Germinal center (tissue), 1 donor: Measurements from ENCODE around the gene HDLBP.
"Not testable (repeated sequence)": the region's sequence is repeated elsewhere in the genome, so short reads cannot be mapped to it uniquely, and the experiment has no call there.

ENCODE experiments used
- DNase-seq: peaks from one replicate; pipeline ENCODE4 v3.0.0; 2012; ENCODE audit warnings: mixed read lengths, low spot score

Gene HDLBP

GRCh38 chr2:241213041-241213440, 102.4 kb downstream of the HDLBP start:
- no peak for DNase-seq

DNA sequence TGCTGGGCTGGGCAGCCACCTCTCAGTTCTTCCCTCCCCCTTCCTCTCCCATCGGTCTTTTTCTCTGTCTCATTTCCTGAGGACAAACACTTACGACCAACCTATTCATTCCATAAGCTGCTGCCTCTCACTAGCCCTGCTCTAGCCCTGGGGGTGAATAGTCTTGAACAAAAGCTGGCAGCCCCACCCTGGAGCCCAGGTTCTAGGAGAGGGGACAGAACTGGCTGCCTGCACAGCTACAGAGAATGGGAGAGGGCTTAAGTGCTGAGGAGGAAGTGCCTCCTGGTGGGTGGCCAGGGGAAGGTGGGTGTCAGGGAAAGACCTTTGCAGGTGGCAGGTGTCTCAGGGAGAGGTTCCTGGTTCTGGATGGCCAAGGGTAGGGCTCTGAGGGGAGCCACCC, 104.2 kb downstream of the HDLBP start:
- no peak for DNase-seq

DNA sequence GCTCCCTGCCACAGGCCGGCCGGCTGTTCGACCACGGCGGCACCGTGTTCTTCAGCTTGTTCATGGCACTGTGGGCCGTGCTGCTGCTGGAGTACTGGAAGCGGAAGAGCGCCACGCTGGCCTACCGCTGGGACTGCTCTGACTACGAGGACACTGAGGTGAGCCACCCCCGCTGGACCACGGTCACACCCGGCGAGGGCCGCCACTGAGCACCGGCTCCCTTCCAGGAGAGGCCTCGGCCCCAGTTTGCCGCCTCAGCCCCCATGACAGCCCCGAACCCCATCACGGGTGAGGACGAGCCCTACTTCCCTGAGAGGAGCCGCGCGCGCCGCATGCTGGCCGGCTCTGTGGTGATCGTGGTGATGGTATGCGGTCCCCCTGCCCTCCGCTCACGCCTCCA, 106.2 kb downstream of the HDLBP start:
- DNase-seq: no peak

- no peak for DNase-seq
Observed at GRCh38 chr2:241208058-241208457, 107.4 kb downstream of the HDLBP start.

GRCh38 chr2:241207641-241208040, 107.8 kb downstream of the HDLBP start:
- no peak for DNase-seq

DNA sequence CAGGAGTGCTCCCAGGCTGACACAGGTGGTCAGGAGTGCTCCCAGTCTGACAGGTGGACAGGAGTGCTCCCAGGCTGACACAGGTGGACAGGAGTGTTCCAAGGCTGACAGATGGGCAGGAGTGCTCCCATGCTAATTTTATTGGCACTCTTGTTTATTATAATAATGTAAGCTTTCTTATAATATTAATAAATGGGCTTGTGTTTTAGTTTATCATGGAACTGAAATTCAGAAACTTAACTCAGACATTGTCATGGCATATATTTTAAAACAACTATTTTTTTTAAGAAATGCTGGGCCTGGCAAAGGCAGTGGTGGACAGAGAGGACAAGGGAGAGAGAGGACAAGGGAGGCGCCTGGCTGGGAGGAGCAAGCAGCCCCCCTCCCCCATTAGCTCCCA, 108.3 kb downstream of the HDLBP start:
- no peak for DNase-seq

DNA sequence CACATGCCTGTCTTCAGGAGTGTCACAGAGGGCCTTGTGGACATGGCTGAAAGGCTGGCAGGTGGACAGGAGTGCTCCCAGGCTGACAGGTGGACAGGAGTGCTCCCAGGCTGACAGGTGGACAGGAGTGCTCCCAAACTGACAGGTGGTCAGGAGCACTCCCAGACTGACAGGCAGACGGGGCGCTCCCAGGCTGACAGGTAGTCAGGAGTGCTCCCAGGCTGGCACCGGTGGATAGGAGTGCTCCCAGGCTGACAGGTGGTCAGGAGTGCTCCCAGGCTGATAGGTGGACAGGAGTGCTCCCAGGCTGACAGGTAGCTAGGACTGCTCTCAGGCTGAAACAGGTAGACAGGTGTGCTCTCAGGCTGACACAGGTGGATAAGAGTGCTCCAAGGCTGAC, 110.4 kb downstream of the HDLBP start:
- DNase-seq: no peak

GRCh38 chr2:241204490-241204889, 111.0 kb downstream of the HDLBP start:
- no peak for DNase-seq

DNA sequence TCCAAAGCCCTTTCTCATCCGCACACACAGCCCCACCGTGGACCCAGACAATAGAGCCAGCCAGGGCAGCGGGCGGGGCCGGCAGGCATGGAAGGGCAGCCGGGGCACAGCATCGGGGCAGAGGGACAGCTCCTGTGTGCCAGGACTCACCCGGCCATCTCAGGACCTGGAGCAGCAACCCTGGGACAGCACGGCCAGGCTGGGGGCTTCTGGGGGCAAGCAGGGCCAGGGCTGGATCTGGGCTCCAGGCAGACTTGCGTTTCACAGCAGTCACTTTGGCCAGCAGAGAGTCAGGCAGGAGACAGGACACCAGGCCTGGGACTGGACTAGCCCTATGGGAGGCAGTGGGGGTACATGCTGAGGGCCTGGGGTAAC, 111.5 kb downstream of the HDLBP start:
- no peak for DNase-seq

DNA sequence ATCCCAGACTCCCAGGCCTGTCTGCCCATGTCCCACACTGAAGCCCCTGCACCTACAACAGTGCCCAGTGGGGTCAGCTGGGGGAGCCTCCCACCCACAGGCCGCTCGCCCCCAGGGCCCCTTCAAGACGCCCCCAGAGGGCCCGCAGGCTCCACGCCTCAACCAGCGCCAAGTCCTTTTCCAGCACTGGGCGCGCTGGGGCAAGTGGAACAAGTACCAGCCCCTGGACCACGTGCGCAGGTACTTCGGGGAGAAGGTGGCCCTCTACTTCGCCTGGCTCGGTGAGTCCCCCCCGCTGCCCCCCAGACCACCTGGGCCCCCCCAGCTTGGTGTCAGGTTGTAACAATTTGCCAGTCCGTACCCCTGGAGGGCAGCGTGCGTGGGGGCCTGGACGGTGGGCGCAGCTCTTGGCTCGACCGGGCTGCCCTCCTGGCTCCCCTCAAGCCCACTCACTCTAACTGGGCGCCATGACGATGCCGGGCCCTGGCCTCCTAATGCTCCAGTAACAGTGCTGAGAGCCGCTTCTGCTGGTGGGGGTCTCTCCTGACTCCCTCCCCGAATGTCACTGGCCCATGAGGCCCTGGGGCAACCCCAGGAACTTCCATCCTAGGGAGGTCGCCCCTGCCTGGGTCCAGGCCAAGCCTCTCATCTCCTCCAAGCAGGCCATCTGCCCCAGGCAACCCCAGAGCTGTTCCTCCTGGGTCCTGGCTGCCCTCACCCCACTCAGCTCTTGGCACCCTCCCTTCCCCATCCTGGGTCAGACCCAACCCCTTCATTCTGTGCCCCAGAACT, 112.1 kb downstream of the HDLBP start:
- no peak for DNase-seq

DNA sequence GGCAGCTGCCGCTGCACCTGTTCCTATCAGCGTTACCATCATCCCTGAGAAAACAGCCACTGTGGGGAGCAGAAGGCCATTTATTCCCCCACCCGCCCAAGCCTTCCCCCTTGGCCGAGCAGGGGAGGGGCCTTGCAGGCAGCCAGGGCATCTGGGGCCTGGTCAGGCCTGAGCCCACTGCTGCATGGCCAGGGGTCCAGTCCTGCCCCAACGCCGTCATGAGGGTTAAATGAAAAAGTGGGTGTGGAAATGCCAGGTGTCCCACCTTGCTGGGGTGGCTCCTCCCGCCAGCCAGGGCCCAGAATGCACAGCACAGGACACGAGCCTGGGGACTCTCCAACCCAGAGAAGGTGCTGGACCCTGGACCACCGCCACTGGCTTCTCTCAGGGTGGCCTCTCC, 112.8 kb downstream of the HDLBP start:
- DNase-seq: no peak

DNA sequence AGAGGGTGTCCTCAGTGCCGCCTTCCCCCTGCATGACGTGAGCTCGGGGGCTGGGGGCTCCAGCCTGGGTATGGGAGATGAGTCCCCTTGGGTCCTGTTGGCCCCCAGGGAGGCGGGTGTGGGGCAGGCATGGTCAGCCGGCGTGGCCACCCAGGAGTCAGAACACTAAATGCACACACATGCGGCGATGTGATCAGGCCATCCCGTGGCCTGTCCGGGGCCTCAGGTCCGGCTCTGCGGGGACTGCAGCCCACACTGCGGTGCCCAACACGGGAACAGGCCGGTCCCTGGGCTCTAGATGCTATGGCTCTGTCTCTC, 113.2 kb downstream of the HDLBP start:
- DNase-seq: no peak

GRCh38 chr2:241201445-241202267, 113.8 kb downstream of the HDLBP start:
- DNase-seq: no peak

GRCh38 chr2:241200822-241201395, 114.6 kb downstream of the HDLBP start:
- DNase-seq: no peak

- no peak for DNase-seq
Observed at GRCh38 chr2:241199897-241200821, 115.3 kb downstream of the HDLBP start.

- DNase-seq: no peak
Observed at GRCh38 chr2:241199286-241199685, 116.2 kb downstream of the HDLBP start.

- no peak for DNase-seq
Observed at GRCh38 chr2:241198381-241199279, 116.8 kb downstream of the HDLBP start.

- no peak for DNase-seq
Observed at GRCh38 chr2:241197947-241198346, 117.5 kb downstream of the HDLBP start.

DNA sequence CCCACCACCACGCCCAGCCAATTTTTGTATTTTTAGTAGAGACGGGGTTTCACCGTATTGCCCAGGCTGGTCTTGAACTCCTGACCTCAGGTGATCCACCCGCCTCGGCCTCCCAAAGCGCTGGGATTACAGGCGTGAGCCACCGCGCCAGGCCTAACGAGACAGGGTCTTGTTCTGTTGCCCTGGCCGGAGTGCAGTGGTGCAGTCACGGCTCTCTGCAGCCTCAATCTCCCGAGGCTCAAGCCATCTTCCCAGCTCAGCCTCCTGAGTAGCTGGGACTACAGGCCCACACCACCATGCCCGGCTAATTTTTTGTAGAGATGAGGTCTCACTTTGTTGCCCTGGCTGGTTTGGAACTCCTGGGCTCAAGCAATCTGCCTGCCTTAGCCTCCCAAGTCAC, 118.2 kb downstream of the HDLBP start:
- DNase-seq: not testable (repeated sequence)

GRCh38 chr2:241195506-241196130, 119.9 kb downstream of the HDLBP start:
- DNase-seq: no peak

- DNase-seq: no peak
Observed at GRCh38 chr2:241194811-241195210, 120.7 kb downstream of the HDLBP start.
